Right lobe of liver (tissue), 6 donors: Measurements from ENCODE around the gene GMDS. TPM values are rescaled to one million over a fixed set of nuclear protein-coding genes. Genes with fewer than 3 reads are reported as not detected.

Source experiments
- ATAC-seq, 4 donors: fragments of 200-7000 bp; cut with Tn5 transposase; one replicate each; pipeline ENCODE4 v1.9.1; 2020; ENCODE audit warnings: mild to moderate bottlenecking in 4 of 4, moderate library complexity in 4 of 4
- DNase-seq, 3 donors: peaks; one replicate each; pipeline ENCODE4 v3.0.0-alpha.2; 2020
- H3K27ac ChIP-seq, 3 donors: fragments of 200-600 bp; one replicate each; pipeline ENCODE4 v1.8.0; 2022
- H3K27me3 ChIP-seq, 2 donors: fragments of 200-600 bp; one replicate each; pipeline ENCODE4 v1.8.0; 2022
- H3K36me3 ChIP-seq, 4 donors: fragments of 200-600 bp; sonication (generic) in 1 of 4; one replicate each; pipeline versions ENCODE4 v1.5.1 to v1.8.0; 2017 to 2022; ENCODE audit warnings: control low read depth in 1 of 4
- H3K4me1 ChIP-seq, 4 donors: fragments of 200-600 bp; sonication (generic) in 1 of 4; one replicate each; pipeline versions ENCODE4 v1.5.1 to v1.8.0; 2017 to 2022; ENCODE audit warnings: control low read depth in 1 of 4
- H3K4me3 ChIP-seq, 3 donors: fragments of 200-600 bp; one replicate each; pipeline ENCODE4 v1.8.0; 2022
- H3K9me3 ChIP-seq, 4 donors: fragments of 200-600 bp; sonication (generic) in 1 of 4; one replicate each; pipeline versions ENCODE4 v1.5.1 to v1.8.0; 2017 to 2022; ENCODE audit warnings: control low read depth in 1 of 4
- CTCF ChIP-seq, 4 donors: fragments of 200-600 bp in 3 of 4; fragments of 450-650 bp in 1 of 4; IDR thresholded peaks; one replicate each; pipeline versions ENCODE4 v1.5.1 to v1.8.0; 2016 to 2022; ENCODE audit warnings: antibody characterized with exemption in 4 of 4, mild to moderate bottlenecking in 2 of 4
- POLR2A ChIP-seq: fragments of 450-650 bp; IDR thresholded peaks from one replicate; pipeline ENCODE4 v1.6.1; 2017; ENCODE audit warnings: antibody characterized with exemption, mild to moderate bottlenecking
- WGBS: methylation state at CpG from one replicate; pipeline ENCODE4 v1.1.6; 2018; ENCODE audit warnings: low coverage, low lambda C conversion rate; ENCODE audit not compliant: insufficient coverage; ENCODE audit errors: missing lambda C conversion rate; 5-methylcytosine and 5-hydroxymethylcytosine counted together
- intact Hi-C, 2 donors: fragments of 100-400 bp; cut with DNase I; formaldehyde crosslinking; loops; one replicate each; pipeline versions ENCODE4 v1.11.2 to v1.14.1; 2022
- total RNA-seq, 6 experiments: library from RNA; depleted of rRNA in 2 of 6; stranded (reverse); fragments of >200 nt in 2 of 6; fragmentation: NEBNext Ultra II Directional in 3 of 6; extraction: Animal tissue kit (Norgen Biotek cat#: 25700) in 3 of 6; gene quantifications; one replicate each; pipeline versions ENCODE4 v1.1.0 to v1.2.4, GENCODE V29; 2016 to 2023
- donor health status: DM: no; HTN: yes; CAD: no.
- donor health status: DM: no; HTN: no; CAD: no.
- donor health status: DM: no; HTN: no; CAD: no.
- donor health status: DM: no; HTN: yes; CAD: no.
- donor health status: DM: no; HTN: yes; CAD: no.

GMDS gene
- total RNA-seq, 6 experiments from 2014 or later, result 15.9 to 34.4 (median 23.4) TPM

- no peaks in the 10 kb centered on the region for H3K36me3 ChIP-seq
- H3K4me1 ChIP-seq, result no peaks in the 10 kb centered on the region
- no peak overlapping the region for H3K4me3 ChIP-seq
- no peak for TF ChIP-seq CTCF (IDR thresholded peaks at IDR 0.05)
- no peak for TF ChIP-seq POLR2A
- no peak for ATAC-seq
- H3K27ac ChIP-seq, result no peak overlapping the region
- H3K27me3 ChIP-seq, result no peaks in the 10 kb centered on the region
- intact Hi-C loops, result no loop called here
- DNase-seq, result no peak
- no peaks in the 10 kb centered on the region for H3K9me3 ChIP-seq
- 87% methylated on average over 11 of the region's 11 CpGs for WGBS
Measured at GRCh38 chr6:1873781-1874180, 371.6 kb downstream of the GMDS start.

GRCh38 chr6:1872649-1873131, 372.7 kb downstream of the GMDS start:
- H3K27ac ChIP-seq, result no peak overlapping the region

GRCh38 chr6:1871724-1872315, 373.6 kb downstream of the GMDS start:
- no peaks in the 10 kb centered on the region for H3K4me1 ChIP-seq
- H3K27ac ChIP-seq, result no peak overlapping the region
- WGBS, result 74% methylated on average over 8 of the region's 8 CpGs
- no peak for TF ChIP-seq CTCF (IDR thresholded peaks at IDR 0.05)
- no peak for TF ChIP-seq POLR2A
- no peak overlapping the region for H3K4me3 ChIP-seq
- H3K36me3 ChIP-seq, result no peaks in the 10 kb centered on the region
- intact Hi-C loops, result no loop called here
- no peaks in the 10 kb centered on the region for H3K27me3 ChIP-seq
- no peaks in the 10 kb centered on the region for H3K9me3 ChIP-seq
- DNase-seq (no peak), ATAC-seq (no peak)

More at GRCh38 chr6:1872649-1873131, 372.7 kb downstream of the GMDS start:
- no peak overlapping the region for H3K4me3 ChIP-seq
- no peaks in the 10 kb centered on the region for H3K27me3 ChIP-seq
- no peaks in the 10 kb centered on the region for H3K4me1 ChIP-seq
- intact Hi-C loops, result no loop called here
- no peak for DNase-seq
- WGBS, result 79% methylated on average over 10 of the region's 11 CpGs
- no peaks in the 10 kb centered on the region for H3K36me3 ChIP-seq
- no peak for TF ChIP-seq POLR2A
- no peak for TF ChIP-seq CTCF (IDR thresholded peaks at IDR 0.05)
- peak in 1 of 4 donors; percentile 26 for ATAC-seq
- no peaks in the 10 kb centered on the region for H3K9me3 ChIP-seq

GRCh38 chr6:1870932-1871331, 374.5 kb downstream of the GMDS start:
- ATAC-seq (no peak), DNase-seq (no peak)
- no peak for TF ChIP-seq CTCF (IDR thresholded peaks at IDR 0.05)
- TF ChIP-seq POLR2A, result no peak
- Histone ChIP-seq H3K27ac (no peak overlapping the region), H3K27me3 (no peaks in the 10 kb centered on the region), H3K4me3 (no peak overlapping the region), H3K36me3 (no peaks in the 10 kb centered on the region), H3K9me3 (no peaks in the 10 kb centered on the region), H3K4me1 (no peaks in the 10 kb centered on the region)
- intact Hi-C loops, result no loop called here
- WGBS, result 88% methylated on average over 7 of the region's 7 CpGs
